WTC11 (cell line): Measurements from ENCODE around the gene EMX1. TPM values are rescaled to one million over a fixed set of nuclear protein-coding genes. Genes with fewer than 3 reads are reported as not detected.

ENCODE experiments used
- ATAC-seq: fragments of 200-7000 bp; cut with Tn5 transposase; 2 replicates; pipeline ENCODE4 v1.10.0; 2021; ENCODE audit warnings: mild to moderate bottlenecking, moderate library complexity
- CTCF ChIA-PET: fragments of 300-600 bp; sonication (Branson Sonifier 250); formaldehyde crosslinking; loops from one replicate; lab custom pipeline; 2021; ENCODE audit warnings: antibody characterized with exemption; lab: Charles Lee
- POLR2A ChIA-PET: fragments of 350-600 bp; sonication (Branson Sonifier 250); formaldehyde crosslinking; loops from one replicate; lab custom pipeline; 2021; ENCODE audit warnings: antibody characterized with exemption; lab: Charles Lee
- DNase-seq: peaks from one replicate; pipeline ENCODE4 v3.0.0; 2021; ENCODE audit warnings: low spot score
- H3K27ac Mint-ChIP-seq: 2 replicates; pipeline ENCODE4 v1.8.0; 2021; ENCODE audit warnings: mixed read lengths
- H3K27me3 Mint-ChIP-seq: 2 replicates; pipeline ENCODE4 v1.8.0; 2021; ENCODE audit warnings: low read depth, mild to moderate bottlenecking, moderate library complexity, mixed read lengths
- H3K36me3 Mint-ChIP-seq: 2 replicates; pipeline ENCODE4 v1.8.0; 2021; ENCODE audit warnings: mixed read lengths
- H3K4me1 Mint-ChIP-seq: 2 replicates; pipeline ENCODE4 v1.8.0; 2022; ENCODE audit warnings: mixed read lengths
- H3K4me3 Mint-ChIP-seq: 2 replicates; pipeline ENCODE4 v1.8.0; 2021; ENCODE audit warnings: mild to moderate bottlenecking, moderate library complexity, mixed read lengths
- H3K9me3 Mint-ChIP-seq: 2 replicates; pipeline ENCODE4 v1.8.0; 2021; ENCODE audit warnings: mixed read lengths
- AR ChIP-seq: fragments of 250-450 bp; sonication (Bioruptor Pico); IDR thresholded peaks from 2 replicates; pipeline ENCODE4 v1.9.0; 2021; ENCODE audit warnings: mild to moderate bottlenecking
- ATF6 ChIP-seq: sonication (generic); formaldehyde crosslinking; IDR thresholded peaks from 2 replicates; pipeline ENCODE4 v1.8.1; 2023; ENCODE audit warnings: mild to moderate bottlenecking, missing genetic modification reagents
- CTCF ChIP-seq: fragments of 200-600 bp; IDR thresholded peaks from 2 replicates; pipeline ENCODE4 v1.8.0; 2022; ENCODE audit warnings: antibody characterized with exemption
- E2F1 ChIP-seq: sonication (generic); formaldehyde crosslinking; IDR thresholded peaks from 2 replicates; pipeline ENCODE4 v1.8.0; 2022; ENCODE audit warnings: mild to moderate bottlenecking, missing genetic modification reagents
- E2F5 ChIP-seq: sonication (generic); formaldehyde crosslinking; IDR thresholded peaks from 2 replicates; pipeline ENCODE4 v1.8.1; 2022; ENCODE audit warnings: mild to moderate bottlenecking, moderate library complexity, missing genetic modification reagents
- ERG ChIP-seq: fragments of 250-450 bp; sonication (Bioruptor Pico); IDR thresholded peaks from 2 replicates; pipeline ENCODE4 v1.8.0; 2021; ENCODE audit warnings: mild to moderate bottlenecking
- ETV6 ChIP-seq: sonication (generic); formaldehyde crosslinking; IDR thresholded peaks from 2 replicates; pipeline ENCODE4 v1.8.1; 2022; ENCODE audit warnings: mild to moderate bottlenecking, missing genetic modification reagents
- GABPB1 ChIP-seq: sonication (generic); formaldehyde crosslinking; IDR thresholded peaks from 2 replicates; pipeline ENCODE4 v1.8.1; 2023; ENCODE audit warnings: mild to moderate bottlenecking, missing genetic modification reagents
- HMGXB4 ChIP-seq: sonication (generic); formaldehyde crosslinking; IDR thresholded peaks from 2 replicates; pipeline ENCODE4 v1.8.1; 2023; ENCODE audit warnings: mild to moderate bottlenecking, moderate library complexity, missing genetic modification reagents
- IRF1 ChIP-seq: sonication (generic); formaldehyde crosslinking; IDR thresholded peaks from 2 replicates; pipeline ENCODE4 v1.8.0; 2023; ENCODE audit warnings: missing genetic modification reagents
- JAZF1 ChIP-seq: fragments of 250-450 bp; sonication (Bioruptor Pico); IDR thresholded peaks from 2 replicates; pipeline ENCODE4 v1.9.0; 2021; ENCODE audit warnings: moderate library complexity, mild to moderate bottlenecking, inconsistent platforms
- NR2C2 ChIP-seq: sonication (generic); formaldehyde crosslinking; IDR thresholded peaks from 2 replicates; pipeline ENCODE4 v1.8.0; 2022; ENCODE audit warnings: mild to moderate bottlenecking, missing genetic modification reagents
- SMAD3 ChIP-seq: sonication (generic); formaldehyde crosslinking; IDR thresholded peaks from 2 replicates; pipeline ENCODE4 v1.8.0; 2022; ENCODE audit warnings: missing genetic modification reagents, mild to moderate bottlenecking, borderline replicate concordance
- SP1 ChIP-seq: sonication (generic); formaldehyde crosslinking; conservative IDR thresholded peaks from 2 replicates; pipeline ENCODE4 v1.8.1; 2022; ENCODE audit warnings: missing genetic modification reagents
- TCF7 ChIP-seq: sonication (generic); formaldehyde crosslinking; IDR thresholded peaks from 2 replicates; pipeline ENCODE4 v1.8.0; 2022; ENCODE audit warnings: mild to moderate bottlenecking, low read depth, missing genetic modification reagents, moderate library complexity
- ZMAT4 ChIP-seq: fragments of 250-450 bp; sonication (Bioruptor Pico); IDR thresholded peaks from 2 replicates; pipeline ENCODE4 v1.9.0; 2021; ENCODE audit warnings: mild to moderate bottlenecking
- ZNF138 ChIP-seq: sonication (generic); formaldehyde crosslinking; conservative IDR thresholded peaks from 2 replicates; pipeline ENCODE4 v1.8.1; 2022; ENCODE audit warnings: mild to moderate bottlenecking, moderate library complexity, missing genetic modification reagents
- ZNF425 ChIP-seq: fragments of 250-450 bp; sonication (Bioruptor Pico); conservative IDR thresholded peaks from 2 replicates; pipeline ENCODE4 v1.9.0; 2021; ENCODE audit warnings: mild to moderate bottlenecking
- total RNA-seq: library from RNA; stranded (reverse); gene quantifications from 3 replicates; pipeline ENCODE4 v1.2.3, GENCODE V29; 2021

The EMX1 gene
- total RNA-seq, 1 experiment from 2014 or later = 3.8 TPM

- TF ChIP-seq ZNF425 (CRISPR knock-in tag) = no peak
- TF ChIP-seq GABPB1 (CRISPR knock-in tag) = no peak
- 0 out of 2 replicates have a peak, but pooled peaks have one; percentile 19 for TF ChIP-seq ETV6 (CRISPR knock-in tag)
- TF ChIP-seq CTCF = no peak
- no peak for TF ChIP-seq IRF1 (CRISPR knock-in tag)
- TF ChIP-seq ERG = no peak
- TF ChIP-seq ZNF138 (CRISPR knock-in tag) = no peak
- TF ChIP-seq SP1 (CRISPR knock-in tag) = no peak
- TF ChIP-seq E2F5 = peak; percentile 23; the same call in 1 of the 2 replicates
- TF ChIP-seq ZMAT4 (CRISPR knock-in tag) = no peak
- no peak for TF ChIP-seq TCF7 (CRISPR knock-in tag)
- TF ChIP-seq JAZF1 (CRISPR knock-in tag) = no peak
- TF ChIP-seq E2F1 (CRISPR knock-in tag) = no peak
These were observed 3.2 kb downstream of the EMX1 start (continued) for GRCh38 chr2:72920318-72921087.

- ATAC-seq (no peak), DNase-seq (no peak)
- Mint-ChIP-seq H3K4me1 (peaks cover 38% of the 10 kb centered on the region), H3K27me3 (peaks cover 10% of the 10 kb centered on the region), H3K36me3 (peaks cover 6% of the 10 kb centered on the region), H3K4me3 (peak overlapping the region; percentile 78), H3K9me3 (no peaks in the 10 kb centered on the region), H3K27ac (no peak overlapping the region)
- ChIA-PET CTCF (interaction anchor here (0.8 to 8.3 kb wide), 8 partner anchors 14 to 256 kb away, joined by 3 to 113 read pairs (median 7); partner anchors contain the start of gene SPR), POLR2A (interaction anchor here (1.0 kb wide), 1 partner anchor 30 kb away, joined by 4 read pairs; no protein-coding TSS in a partner anchor)
- TF ChIP-seq ATF6 (no peak), SMAD3 (CRISPR knock-in tag) (no peak), HMGXB4 (CRISPR knock-in tag) (no peak), AR (no peak), NR2C2 (no peak)
These were observed 4.0 kb downstream of the EMX1 start for GRCh38 chr2:72921088-72921851.
